Cardiac septum (tissue), 1 donor: ENCODE measurements around the gene TRPM1. TPM values are rescaled to one million over a fixed set of nuclear protein-coding genes. Genes with fewer than 3 reads are reported as not detected.

ENCODE experiments used
- DNase-seq: peaks from one replicate; pipeline ENCODE4 v3.0.0-alpha.2; 2020; ENCODE audit warnings: low spot score
- intact Hi-C: fragments of 100-400 bp; cut with DNase I; formaldehyde crosslinking; loops from one replicate; pipeline ENCODE4 v1.14.0; 2022
- microRNA-seq: library from miRNA; unstranded; fragments of <30 nt; microRNA quantifications from one replicate; pipeline ENCODE4 v1.2.0, GENCODE V29; 2020
- total RNA-seq: library from RNA; stranded (reverse); fragmentation: NEBNext Ultra II Directional; extraction: Animal tissue kit (Norgen Biotek cat#: 25700); gene quantifications from one replicate; pipeline ENCODE4 v1.2.1, GENCODE V29; 2021
- donor health status: DM: no; HTN: no; CAD: no.

TRPM1 gene
- total RNA-seq, 1 donor from 2014 or later, result not detected

DNA sequence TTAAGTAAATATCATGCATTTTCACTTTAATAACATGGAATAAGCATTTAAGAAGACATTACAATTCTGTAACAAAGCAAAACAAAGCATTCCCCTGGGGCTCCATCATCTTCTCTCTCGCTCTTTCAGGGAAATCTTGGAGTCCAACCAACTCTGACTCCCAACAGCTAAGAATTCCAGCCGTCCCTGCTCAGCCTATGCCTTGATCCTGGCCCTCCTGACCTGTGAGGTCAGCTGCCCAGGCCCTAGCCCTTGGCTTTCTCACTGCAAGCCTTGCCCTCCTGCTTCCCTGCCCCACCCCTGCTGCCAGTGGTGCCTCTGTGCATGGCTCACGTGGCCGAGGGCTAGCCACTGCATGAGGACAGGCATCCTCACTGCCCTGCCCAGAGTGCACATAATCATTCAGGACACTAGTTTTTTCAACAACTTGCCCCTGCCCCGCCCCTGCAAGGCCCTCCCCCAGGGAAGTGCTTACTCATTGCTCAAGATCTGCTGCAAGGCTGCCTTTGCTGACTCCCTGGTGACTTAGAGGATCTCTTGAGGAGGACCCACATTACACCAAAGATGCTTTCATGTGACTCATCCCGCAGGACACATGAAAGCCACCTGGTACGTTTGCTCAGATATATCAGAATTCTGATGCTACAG is 147.7 kb downstream of the TRPM1 start:
- DNase-seq, result peak; percentile 79
- intact Hi-C loops, result no loop called here

- intact Hi-C loops, result no loop called here
- DNase-seq, result no peak
Measured at GRCh38 chr15:30953183-30953582, 148.3 kb downstream of the TRPM1 start.

Small RNA genes within 50 kb of the gene (microRNA-seq; reads per million reads assigned to microRNA genes)
- gene MIR211, result not detected

Other genes starting within 250 kb of the TRPM1 start
- gene FAN1, start 197.8 kb downstream of the TRPM1 start, total RNA-seq, result 15.9 TPM
- gene MTMR10, start 110.1 kb downstream of the TRPM1 start, total RNA-seq, result 27.5 TPM
- 35.7 TPM for gene KLF13, start 225.1 kb upstream of the TRPM1 start, total RNA-seq